ENCODE measurements around the gene CSF1R. TPM values are rescaled to one million over a fixed set of nuclear protein-coding genes. Genes with fewer than 3 reads are reported as not detected.
A peak's percentile ranks its signal among the peaks of the same experiment; 100 is the strongest.

Gene CSF1R
- total and polyA plus RNA-seq, 10 donors = 23.1 to 429 (median 291) TPM

DNA sequence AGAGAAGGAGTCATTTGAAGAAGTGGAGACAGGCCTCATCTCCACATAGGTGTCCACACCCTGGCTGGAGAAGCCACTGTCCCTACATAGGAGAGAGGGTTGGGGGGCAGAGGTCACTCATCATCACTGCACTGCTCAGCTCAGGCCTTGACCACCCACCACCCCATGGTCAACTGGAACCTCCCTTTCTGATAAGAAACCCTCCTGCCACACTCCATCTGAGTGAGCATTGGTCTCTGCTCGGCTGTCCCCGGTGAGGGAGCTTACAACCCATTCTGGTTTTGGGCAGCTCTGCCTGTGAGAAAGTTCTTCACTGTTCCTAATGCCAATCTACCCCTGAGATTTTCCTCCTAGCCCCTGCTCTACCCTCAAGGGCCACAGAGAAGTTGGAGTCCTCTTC, 28.8 kb downstream of the CSF1R start:
- H3K9me3 ChIP-seq = no peaks in the 10 kb centered on the region
- H3K27ac ChIP-seq = peak overlapping the region in 3 of 8 donors; percentile 55 to 65 (median 64)
- no peaks in the 10 kb centered on the region for H3K27me3 ChIP-seq (replicated peaks in 1 of 7)
- H3K4me1 ChIP-seq = peaks cover 0 to 24% (median 0%) of the 10 kb centered on the region in 6 donors
- 93 to 98% (median 94%) methylated on average over 2 of the region's 2 CpGs for WGBS, 5 donors
- peaks cover 0 to 72% (median 30%) of the 10 kb centered on the region in 6 donors for H3K36me3 ChIP-seq
- no peak for DNase-seq
- no peak overlapping the region for H3K4me3 ChIP-seq
- intact Hi-C loops (cut with DNase I; ENCODE audit: low total_unique reads) = no loop called here
- no peak for TF ChIP-seq POLR2AphosphoS5 (IDR thresholded peaks at IDR 0.05)
- TF ChIP-seq POLR2A (IDR thresholded peaks at IDR 0.05) = no peak
- TF ChIP-seq, protein P1, sequence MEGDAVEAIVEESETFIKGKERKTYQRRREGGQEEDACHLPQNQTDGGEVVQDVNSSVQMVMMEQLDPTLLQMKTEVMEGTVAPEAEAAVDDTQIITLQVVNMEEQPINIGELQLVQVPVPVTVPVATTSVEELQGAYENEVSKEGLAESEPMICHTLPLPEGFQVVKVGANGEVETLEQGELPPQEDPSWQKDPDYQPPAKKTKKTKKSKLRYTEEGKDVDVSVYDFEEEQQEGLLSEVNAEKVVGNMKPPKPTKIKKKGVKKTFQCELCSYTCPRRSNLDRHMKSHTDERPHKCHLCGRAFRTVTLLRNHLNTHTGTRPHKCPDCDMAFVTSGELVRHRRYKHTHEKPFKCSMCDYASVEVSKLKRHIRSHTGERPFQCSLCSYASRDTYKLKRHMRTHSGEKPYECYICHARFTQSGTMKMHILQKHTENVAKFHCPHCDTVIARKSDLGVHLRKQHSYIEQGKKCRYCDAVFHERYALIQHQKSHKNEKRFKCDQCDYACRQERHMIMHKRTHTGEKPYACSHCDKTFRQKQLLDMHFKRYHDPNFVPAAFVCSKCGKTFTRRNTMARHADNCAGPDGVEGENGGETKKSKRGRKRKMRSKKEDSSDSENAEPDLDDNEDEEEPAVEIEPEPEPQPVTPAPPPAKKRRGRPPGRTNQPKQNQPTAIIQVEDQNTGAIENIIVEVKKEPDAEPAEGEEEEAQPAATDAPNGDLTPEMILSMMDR (IDR thresholded peaks at IDR 0.05 in 8 of 11, conservative IDR thresholded peaks at IDR 0.05 in 3 of 11) = no peak

DNA sequence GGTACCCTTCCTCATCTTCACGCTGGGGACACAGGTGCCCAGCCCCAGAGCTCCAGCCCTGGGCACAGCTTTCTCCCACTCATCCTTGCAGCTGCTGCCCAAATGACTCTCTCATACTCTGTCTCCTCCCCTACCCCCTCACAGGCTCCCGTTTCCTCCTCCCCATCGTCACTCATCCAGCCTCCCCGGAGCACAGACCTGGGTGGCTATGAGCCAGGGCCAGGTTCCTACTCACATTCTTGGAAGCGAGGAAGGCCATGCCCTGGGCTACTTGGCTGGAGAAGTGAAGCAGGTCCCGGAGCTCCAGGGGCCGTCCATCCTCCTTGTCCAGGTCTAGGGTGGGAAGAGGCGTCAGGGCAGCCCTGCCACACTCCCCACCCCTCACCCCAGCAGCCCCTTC, 29.3 kb downstream of the CSF1R start:
- no peaks in the 10 kb centered on the region for H3K9me3 ChIP-seq
- DNase-seq = no peak
- peaks cover 0 to 77% (median 34%) of the 10 kb centered on the region in 6 donors for H3K36me3 ChIP-seq
- H3K4me1 ChIP-seq = peaks cover 0 to 21% (median 0%) of the 10 kb centered on the region in 6 donors
- intact Hi-C loops (cut with DNase I; ENCODE audit: low total_unique reads) = no loop called here
- 85 to 90% (median 88%) methylated on average over 7 to 8 of the region's 8 CpGs for WGBS, 5 donors
- no peak overlapping the region for H3K4me3 ChIP-seq
- peak overlapping the region in 2 of 8 donors; percentile 64 to 65 for H3K27ac ChIP-seq
- H3K27me3 ChIP-seq (replicated peaks in 1 of 7) = no peaks in the 10 kb centered on the region
- TF ChIP-seq POLR2AphosphoS5 (IDR thresholded peaks at IDR 0.05) (peak in 1 of 3 donors; percentile 39), POLR2A (IDR thresholded peaks at IDR 0.05) (no peak)

DNA sequence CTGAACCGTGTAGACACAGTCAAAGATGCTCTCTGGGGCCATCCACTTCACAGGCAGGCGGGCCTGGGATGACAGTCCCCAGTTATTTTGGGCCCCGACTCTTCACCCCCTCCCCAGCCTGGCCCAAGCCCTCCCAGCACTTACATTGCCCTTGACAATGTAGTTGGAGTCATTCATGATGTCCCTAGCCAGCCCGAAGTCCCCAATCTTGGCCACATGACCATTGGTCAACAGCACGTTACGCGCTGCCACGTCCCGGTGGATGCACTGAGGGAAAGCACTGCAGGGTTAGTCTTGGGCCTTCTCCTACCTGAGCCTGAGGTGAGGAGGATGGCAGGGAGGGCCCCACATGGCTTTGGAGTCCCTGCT, 30.3 kb downstream of the CSF1R start:
- peaks cover 0 to 80% (median 44%) of the 10 kb centered on the region in 6 donors for H3K36me3 ChIP-seq
- no peaks in the 10 kb centered on the region for H3K27me3 ChIP-seq (replicated peaks in 1 of 7)
- H3K4me3 ChIP-seq = no peak overlapping the region
- TF ChIP-seq POLR2AphosphoS5 (IDR thresholded peaks at IDR 0.05) (peak in 2 of 3 donors; percentile 15 to 37), POLR2A (IDR thresholded peaks at IDR 0.05) (no peak)
- TF ChIP-seq, protein P1 (IDR thresholded peaks at IDR 0.05 in 8 of 11, conservative IDR thresholded peaks at IDR 0.05 in 3 of 11) = no peak
- H3K4me1 ChIP-seq = peaks cover 0 to 21% (median 0%) of the 10 kb centered on the region in 6 donors
- no peak overlapping the region for H3K27ac ChIP-seq
- intact Hi-C loops (cut with DNase I; ENCODE audit: low total_unique reads) = no loop called here
- DNase-seq = no peak
- 95 to 100% (median 95%) methylated on average over 7 to 9 of the region's 9 CpGs for WGBS, 5 donors
- H3K9me3 ChIP-seq = no peaks in the 10 kb centered on the region

DNA sequence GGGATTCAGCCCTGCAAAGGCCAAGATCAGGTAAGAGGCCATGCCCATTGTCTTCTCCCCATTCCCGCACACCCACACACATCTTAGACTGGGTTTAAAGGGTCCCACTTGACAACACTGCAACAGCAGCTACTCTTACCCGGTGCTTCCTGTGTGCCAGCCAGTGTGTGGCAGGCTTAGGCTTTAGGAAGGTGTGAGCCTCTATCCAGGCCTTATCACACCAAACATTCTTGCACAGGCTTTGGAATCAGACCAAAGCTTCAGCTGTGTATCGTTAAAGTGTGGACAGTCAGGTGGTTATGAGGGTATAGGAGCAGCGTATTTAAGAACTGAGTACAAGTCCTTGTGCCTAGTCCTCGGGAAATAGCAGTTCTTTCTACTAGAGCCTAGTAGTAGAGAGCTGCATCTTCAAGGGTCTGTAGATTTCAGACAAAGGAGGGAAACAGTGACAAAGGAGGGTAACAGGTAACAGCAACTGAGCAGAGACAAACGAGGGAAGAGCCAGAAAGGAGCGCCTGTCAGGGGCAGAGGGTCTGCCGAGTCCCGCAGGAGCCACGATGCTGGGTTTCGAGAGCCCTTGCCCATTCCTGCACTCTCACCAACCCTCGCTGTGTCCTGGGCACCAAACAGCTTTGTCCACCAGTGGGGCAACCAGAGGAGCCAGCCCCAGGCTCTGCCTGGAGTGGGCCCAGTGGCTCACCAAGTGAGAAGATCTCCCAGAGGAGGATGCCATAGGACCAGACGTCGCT, 30.9 kb downstream of the CSF1R start:
- H3K4me3 ChIP-seq = no peak overlapping the region
- TF ChIP-seq POLR2A (IDR thresholded peaks at IDR 0.05) = no peak
- peak in 1 of 3 donors; percentile 23 for TF ChIP-seq POLR2AphosphoS5 (IDR thresholded peaks at IDR 0.05)
- WGBS, 5 donors = 82 to 88% (median 83%) methylated on average over 14 of the region's 14 CpGs
- intact Hi-C loops (cut with DNase I; ENCODE audit: low total_unique reads) = no loop called here
- H3K4me1 ChIP-seq = peaks cover 0 to 24% (median 0%) of the 10 kb centered on the region in 6 donors
- peaks cover 0 to 80% (median 50%) of the 10 kb centered on the region in 6 donors for H3K36me3 ChIP-seq
- H3K27ac ChIP-seq = no peak overlapping the region
- H3K27me3 ChIP-seq (replicated peaks in 1 of 7) = no peaks in the 10 kb centered on the region
- no peak for DNase-seq
- no peaks in the 10 kb centered on the region for H3K9me3 ChIP-seq

DNA sequence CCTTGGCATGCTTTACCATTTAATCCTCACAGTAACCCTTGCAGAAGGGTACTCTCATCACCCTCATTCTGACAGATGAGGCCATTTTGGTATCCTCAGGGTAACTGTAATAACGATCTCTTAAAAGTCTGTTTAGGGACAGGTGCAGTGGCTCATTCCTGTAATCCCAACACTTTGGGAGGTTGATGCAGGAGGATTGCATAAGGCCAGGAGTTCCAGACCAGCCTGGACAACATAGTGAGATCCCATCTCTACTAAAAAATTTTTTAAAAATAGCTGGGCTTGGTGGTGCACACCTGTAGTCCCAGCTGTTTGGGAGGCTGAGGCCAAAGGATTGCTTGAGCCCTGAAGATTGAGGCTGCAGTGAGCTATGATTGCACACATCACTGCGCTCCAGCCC, 31.8 kb downstream of the CSF1R start:
- 93 to 100% (median 97%) methylated on average over 2 of the region's 2 CpGs for WGBS, 5 donors
- Histone ChIP-seq H3K9me3 (no peaks in the 10 kb centered on the region), H3K4me1 (peaks cover 0 to 24% (median 0%) of the 10 kb centered on the region in 6 donors), H3K4me3 (no peak overlapping the region), H3K27ac (no peak overlapping the region), H3K27me3 (replicated peaks in 1 of 7) (no peaks in the 10 kb centered on the region), H3K36me3 (peaks cover 0 to 82% (median 59%) of the 10 kb centered on the region in 6 donors)
- DNase-seq = no peak
- intact Hi-C loops (cut with DNase I; ENCODE audit: low total_unique reads) = no loop called here
- no peak for TF ChIP-seq POLR2AphosphoS5 (IDR thresholded peaks at IDR 0.05)
- TF ChIP-seq POLR2A (IDR thresholded peaks at IDR 0.05) = no peak
- TF ChIP-seq, protein P1 (IDR thresholded peaks at IDR 0.05 in 8 of 11, conservative IDR thresholded peaks at IDR 0.05 in 3 of 11) = no peak

All from spleen (tissue), 11 donors.